Left forelimb (tissue), 1 donor: ENCODE measurements around the gene ITPR3.

Source experiments
- DNase-seq: peaks from one replicate; pipeline ENCODE4 v3.0.0-alpha.2; 2018; ENCODE audit warnings: low spot score

The ITPR3 gene

GRCh38 chr6:33670086-33670660, 49.1 kb downstream of the ITPR3 start:
- no peak for DNase-seq

- no peak for DNase-seq
Observed at GRCh38 chr6:33670971-33671743, 50.0 kb downstream of the ITPR3 start.

DNA sequence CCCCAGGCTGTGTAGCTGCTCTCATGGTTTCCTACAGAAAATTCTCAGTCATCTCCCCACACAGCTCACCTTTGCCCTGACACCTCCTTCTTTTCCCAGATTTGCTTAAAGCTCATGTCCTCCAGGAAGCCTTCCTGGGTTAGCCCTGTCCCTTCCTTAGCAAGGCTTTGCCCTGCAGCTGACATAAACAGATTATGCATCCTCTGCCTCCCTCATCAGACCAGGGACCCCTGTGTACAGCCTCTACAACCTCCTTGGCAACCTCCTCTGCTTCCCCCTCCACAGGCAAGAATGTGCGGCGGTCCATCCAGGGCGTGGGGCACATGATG, 50.6 kb downstream of the ITPR3 start:
- no peak for DNase-seq

DNA sequence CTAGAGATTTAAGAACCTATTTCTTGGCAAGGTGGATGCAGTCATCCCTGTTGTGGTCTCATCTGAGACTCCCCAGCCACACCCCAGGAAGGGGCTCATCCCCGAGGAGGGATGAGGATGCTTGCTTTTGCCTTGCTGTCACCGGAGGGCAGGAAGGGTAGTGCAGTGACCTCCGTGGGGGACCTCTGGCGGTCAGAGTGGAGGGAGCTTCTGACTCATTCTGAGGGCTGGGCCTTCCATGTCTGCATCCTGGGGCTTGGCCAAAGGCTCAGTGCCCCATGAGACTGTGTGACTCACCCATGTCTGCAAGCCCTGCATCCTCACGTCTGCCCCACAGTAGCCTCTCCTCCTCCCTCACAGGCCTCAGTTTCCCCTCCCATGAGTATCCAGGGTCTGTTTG, 51.7 kb downstream of the ITPR3 start:
- no peak for DNase-seq

- no peak for DNase-seq
Observed at GRCh38 chr6:33673851-33674250, 52.7 kb downstream of the ITPR3 start.

DNA sequence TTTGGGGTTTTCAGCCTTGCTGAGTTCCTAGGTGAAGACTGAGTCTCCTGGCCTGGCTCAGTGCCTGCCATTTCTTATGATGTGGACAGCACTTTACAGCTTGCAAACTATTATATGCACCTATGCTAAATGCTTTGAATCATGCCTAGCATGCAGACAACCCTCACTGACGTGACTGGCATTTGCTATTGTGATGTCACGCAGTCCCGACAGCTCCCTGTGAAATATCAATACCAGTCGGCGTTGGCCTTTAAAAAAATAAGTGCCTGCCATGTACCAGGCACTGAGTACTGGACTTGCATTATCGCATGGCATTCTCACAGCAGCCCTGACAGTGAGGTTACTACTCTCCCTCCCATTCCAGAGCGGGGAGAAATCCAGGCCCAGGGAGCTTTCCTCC, 54.8 kb downstream of the ITPR3 start:
- DNase-seq = no peak

GRCh38 chr6:33676416-33677142, 55.5 kb downstream of the ITPR3 start:
- no peak for DNase-seq

DNA sequence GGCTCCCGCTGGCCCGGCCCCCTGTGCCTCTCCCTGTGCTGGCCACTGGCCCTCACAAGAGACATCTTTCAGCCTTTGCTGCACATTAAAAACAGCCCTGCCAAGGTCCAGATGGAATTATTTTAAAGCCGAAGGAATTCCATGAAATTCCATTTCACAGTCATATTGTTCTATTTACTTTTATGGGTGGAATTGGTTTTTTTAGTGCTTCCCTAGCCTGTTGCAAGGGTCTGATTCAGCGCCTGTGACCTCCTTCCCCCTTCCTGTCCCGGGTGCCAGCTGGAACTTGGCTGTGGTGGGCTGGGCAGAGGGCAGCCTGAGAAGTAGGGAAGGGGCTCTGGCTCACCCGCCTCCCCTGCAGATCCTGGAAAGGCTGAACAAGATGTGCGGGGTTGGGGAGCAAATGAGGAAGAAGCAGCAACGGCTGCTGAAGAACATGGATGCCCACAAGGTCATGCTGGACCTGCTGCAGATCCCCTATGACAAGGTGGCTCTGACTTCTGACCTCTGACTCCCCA, 56.1 kb downstream of the ITPR3 start:
- DNase-seq = no peak

DNA sequence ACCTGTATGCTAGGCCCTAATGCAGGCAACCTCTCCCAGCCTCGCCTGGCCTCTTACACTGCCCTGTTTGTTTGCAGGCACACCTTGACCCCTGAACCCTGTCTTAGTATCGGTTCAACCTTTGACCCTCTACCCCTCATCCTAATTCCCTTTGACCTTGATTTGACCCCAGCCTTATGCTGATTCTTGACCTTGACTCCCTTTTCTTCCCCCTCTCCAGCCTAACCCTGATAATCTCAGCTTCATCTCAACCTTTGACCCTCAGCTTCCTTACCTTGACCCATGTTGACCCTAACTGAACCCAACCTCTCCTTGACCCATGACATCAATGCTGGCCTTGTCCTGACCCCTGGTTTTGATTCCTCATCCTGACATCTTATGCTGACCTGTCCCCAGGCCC, 56.6 kb downstream of the ITPR3 start:
- DNase-seq = no peak

DNA sequence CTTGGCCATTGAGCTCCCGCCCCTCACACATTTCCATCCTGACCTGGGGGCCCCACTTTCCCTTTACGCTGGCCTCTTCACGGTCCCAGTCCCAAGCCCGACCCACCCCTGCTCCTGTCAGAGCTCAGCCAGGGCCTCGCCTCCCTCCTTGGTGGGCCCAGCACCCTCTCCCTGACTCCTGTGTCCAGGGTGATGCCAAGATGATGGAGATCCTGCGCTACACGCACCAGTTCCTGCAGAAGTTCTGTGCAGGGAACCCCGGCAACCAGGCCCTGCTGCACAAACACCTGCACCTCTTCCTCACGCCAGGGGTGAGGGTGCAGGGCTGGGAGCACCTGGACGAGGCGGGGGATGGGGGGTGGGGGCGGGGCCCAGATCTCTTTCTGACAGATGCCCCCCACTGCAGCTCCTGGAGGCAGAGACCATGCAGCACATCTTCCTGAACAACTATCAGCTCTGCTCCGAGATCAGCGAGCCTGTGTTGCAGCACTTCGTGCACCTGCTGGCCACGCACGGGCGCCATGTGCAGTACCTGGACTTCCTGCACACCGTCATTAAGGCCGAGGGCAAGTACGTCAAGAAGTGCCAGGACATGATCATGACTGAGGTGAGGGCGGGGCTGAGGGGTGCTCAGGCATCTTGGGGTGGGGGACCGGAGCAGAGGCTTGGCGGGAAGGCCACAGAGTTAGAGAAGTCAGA, 57.3 kb downstream of the ITPR3 start:
- DNase-seq = no peak

GRCh38 chr6:33678932-33679490, 57.9 kb downstream of the ITPR3 start:
- DNase-seq = no peak

DNA sequence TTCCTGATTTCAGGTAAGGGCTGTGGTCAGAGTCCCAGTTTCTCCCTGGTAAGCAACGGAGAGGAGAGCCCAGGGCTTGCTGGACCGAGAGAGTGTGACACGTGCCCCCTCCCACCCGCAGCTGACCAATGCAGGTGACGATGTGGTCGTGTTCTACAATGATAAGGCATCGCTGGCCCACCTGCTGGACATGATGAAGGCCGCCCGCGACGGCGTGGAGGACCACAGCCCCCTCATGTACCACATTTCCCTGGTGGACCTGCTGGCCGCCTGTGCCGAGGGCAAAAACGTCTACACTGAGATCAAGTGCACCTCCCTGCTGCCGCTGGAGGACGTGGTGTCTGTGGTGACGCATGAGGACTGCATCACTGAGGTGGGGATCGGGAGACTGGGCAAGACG, 58.6 kb downstream of the ITPR3 start:
- no peak for DNase-seq

DNA sequence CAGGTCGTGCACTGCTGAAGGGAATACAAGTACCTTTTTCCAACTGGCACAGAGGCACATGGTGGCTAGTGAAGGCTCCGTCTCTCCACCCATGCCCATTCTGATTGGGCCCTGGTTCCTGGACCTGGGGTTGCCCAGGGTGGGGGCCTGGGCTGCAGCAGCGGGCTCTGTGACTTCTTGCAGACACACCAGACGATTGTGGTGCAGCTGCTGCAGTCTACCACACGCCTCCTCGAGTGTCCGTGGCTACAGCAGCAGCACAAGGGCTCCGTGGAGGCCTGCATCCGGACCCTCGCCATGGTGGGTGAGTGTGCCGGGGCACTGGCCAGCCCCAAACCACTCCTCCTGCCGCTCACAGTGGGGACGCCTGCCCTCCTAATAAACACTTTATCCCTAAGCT, 61.2 kb downstream of the ITPR3 start:
- DNase-seq = no peak

GRCh38 chr6:33683051-33683571, 62.0 kb downstream of the ITPR3 start:
- no peak for DNase-seq

DNA sequence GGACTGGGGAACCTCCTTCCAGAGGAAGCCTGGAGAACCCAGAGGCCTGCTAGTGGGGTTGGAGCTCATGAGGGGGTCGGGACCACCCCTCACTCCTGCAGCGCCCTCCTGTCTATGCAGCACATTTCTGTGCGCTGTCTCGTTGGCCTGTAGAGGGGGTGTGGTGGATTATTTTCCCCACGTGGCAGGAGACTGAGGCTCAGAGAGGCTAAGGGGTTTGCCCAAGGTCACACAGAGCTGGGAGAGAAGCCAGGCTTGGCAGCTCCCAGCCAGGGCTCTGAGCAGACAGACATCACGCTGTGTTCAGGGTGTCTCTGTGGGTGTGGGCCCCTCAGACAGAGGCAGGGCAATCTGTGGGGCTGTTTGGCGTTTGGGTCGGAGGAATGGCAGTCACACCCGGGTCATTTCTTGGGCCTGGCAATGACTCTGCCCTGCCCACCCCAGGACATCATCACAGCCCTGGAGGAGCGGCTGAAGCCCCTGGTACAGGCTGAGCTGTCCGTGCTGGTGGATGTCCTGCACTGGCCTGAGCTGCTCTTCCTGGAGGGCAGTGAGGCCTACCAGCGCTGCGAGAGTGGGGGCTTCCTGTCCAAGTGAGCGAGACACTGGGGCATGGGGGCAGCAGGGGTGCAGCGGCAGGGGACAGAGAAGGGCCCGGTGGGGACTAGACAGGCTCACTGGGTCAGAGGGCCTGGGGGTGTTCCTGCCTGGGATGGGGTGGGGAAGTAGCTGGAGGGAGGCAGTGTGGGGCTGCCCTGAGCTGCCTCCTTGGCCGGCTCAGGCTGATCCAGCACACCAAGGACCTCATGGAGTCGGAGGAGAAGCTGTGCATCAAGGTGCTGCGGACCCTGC, 62.7 kb downstream of the ITPR3 start:
- DNase-seq = no peak

DNA sequence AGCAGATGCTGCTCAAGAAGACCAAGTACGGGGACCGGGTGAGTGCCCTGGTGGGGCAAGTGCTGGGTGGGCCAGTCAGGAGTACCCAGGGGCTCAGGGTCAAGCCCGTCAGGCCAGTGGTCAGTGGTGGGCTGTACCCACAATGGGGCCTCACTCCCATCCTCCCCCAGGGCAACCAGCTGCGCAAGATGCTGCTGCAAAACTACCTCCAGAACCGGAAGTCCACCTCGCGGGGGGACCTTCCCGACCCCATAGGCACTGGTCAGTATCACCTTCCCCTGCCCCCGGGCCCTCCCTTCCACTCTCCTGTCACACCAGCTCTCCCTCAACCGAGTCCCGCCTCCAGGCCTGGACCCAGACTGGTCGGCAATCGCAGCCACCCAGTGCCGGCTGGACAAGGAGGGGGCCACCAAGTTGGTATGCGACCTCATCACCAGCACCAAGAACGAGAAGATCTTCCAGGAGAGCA, 63.3 kb downstream of the ITPR3 start:
- no peak for DNase-seq

- no peak for DNase-seq
Observed at GRCh38 chr6:33684983-33685382, 63.9 kb downstream of the ITPR3 start.

DNA sequence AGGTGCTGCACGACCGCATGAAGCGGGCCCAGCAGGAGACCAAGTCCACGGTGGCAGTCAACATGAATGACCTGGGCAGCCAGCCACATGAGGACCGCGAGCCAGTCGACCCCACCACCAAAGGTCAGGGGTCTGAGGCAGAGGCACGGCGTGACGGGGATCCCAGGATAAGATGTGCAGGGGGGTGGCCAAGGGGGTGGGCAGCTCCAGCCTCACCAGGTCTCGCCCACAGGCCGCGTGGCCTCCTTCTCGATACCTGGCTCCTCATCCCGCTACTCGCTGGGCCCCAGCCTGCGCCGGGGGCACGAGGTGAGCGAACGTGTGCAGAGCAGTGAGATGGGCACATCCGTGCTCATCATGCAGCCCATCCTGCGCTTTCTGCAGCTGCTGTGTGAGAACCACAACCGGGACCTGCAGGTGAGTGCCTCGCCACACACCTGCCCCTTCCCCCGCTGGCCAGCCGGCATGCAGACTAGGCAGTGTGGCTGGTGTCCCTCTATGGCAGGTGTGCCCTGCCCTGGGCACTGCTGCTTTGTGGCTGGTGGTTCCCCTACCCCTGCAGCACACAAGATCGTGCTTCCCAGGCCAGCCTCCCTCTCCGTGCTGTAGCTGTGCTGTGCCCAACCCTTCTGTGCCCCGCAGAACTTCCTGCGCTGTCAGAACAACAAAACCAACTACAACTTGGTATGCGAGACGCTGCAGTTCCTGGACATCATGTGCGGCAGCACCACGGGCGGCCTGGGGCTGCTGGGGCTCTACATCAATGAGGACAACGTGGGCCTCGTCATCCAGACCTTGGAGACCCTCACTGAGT, 64.5 kb downstream of the ITPR3 start:
- no peak for DNase-seq

GRCh38 chr6:33686225-33686924, 65.3 kb downstream of the ITPR3 start:
- DNase-seq = no peak
